Stimulated activated naive CD4-positive, alpha-beta T cell (primary cell): ENCODE results near the gene PTCH1.
A peak's percentile ranks its signal among the peaks of the same experiment; 100 is the strongest.

ENCODE experiments used
- DNase-seq, 6 experiments: peaks; one replicate each; lab custom pipeline; 2025; lab: John Stamatoyannopoulos, UW

PTCH1 gene

DNA sequence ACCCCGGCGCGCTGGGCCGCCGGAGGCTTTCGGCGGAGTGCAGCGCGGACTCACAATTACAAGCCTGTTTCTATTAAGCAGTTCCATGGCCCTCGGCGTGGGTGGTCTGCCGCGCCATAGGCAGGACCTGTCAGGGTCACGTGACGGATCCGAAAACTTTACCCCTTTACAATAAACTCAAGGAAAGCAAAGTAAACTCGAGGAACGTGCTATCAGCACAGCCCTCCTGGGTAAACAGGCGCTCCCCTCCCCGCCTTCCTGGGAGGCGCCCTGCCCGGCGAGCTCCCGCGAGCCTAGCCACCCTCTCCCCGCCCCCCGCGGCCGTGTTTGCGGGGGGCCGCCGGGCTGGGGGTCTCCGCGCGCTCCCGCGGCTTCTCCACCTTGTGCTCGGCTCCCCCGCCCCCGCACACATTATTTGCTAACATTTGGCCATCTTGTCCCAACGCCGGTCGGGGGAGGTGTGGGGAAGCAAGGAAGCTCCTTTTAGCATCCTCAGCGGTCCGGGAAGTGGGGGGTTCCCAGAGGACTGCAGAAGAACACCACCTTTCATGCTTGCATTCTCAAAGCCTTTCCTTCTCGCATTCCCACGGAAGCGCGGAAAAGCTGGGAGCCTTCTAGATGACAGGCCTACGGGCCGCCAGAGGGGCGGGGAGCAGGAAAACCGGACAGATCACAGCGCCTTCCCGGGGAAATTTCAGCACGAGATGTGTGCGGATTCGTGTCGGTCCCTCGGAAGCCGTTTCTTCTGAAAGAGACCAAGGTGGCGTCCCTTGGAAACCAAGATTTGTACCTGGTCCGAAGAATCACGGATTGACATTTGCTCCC lies at the start of gene PTCH1:
PTCH1 (minus strand) TSS at position 238 of the 825 bp plus-strand sequence.
- peak in 4 of 6 experiments; percentile 33 to 66 (median 52) for DNase-seq

DNA sequence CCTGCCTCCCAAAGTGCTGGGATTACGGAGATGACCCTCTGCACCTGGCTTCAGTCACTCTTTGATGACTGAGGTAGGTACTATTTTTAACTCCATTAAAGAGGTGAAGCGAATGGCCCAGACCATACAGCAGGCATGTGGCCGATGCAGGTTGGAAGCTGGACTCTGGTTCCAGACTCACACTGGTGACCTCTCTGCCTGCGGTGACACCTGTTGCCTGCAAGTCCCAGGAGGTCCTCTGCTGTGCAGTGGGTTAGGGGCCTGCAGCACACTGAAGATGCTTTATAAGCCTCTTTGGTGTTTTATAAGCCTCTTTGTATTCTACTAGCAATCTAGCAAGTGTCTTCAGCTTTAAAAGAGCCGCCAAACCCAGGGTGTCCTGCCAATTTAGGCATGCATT lies 49.2 kb upstream of the PTCH1 start:
- no peak for DNase-seq

DNA sequence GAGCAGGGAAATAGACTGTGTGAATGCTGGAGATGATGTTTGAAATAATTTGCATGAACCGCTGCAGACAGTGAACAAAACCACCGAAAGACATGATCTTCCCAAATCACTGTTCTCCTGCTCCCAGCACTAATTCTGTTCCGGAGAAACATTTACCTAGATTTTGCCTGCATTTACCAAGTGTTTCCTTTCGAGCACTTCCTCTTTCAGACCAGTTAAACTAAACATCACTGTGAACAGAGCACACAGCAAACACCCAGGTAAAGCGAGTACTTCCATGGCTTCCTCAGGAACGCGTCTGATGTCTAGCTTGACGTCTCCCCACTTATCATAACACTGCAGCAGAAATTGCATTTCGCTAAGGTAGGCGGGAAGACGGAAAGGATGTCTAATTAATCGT lies 45.1 kb upstream of the PTCH1 start:
- no peak for DNase-seq

DNA sequence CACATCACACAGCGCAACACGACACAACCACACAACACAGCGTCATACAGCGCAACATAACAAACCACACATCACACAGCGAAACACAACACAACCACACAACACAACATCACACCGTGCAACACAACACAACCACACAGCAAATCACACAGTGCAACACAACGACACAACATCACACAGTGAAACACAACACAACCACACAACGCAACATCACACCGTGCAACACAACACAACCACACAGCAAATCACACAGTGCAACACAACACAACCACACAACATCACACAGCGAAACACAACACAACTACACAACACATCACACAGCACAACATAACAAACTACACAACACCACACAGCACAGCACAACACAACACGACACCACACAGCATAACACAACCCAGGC lies 40.4 kb upstream of the PTCH1 start:
- DNase-seq: no peak

DNA sequence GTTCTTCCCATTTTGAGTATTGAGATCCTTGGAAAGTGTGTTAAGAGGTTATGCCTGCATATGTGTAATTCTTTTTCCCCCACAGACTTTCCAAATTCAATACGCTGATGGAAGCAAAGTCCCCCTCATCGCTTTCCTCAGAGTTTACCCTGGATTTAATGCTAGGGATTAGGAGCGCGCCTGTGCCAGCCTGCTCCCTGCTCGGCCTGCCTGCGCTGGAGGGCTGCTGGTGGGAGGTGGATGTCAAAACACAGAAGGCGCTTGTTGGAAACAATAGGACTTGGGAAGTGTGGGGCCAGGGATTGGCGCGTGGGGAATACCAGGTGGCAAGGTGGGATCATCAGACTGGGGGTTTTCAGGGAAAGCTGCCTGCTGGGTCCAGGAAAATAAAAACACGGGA lies 39.8 kb upstream of the PTCH1 start:
- DNase-seq: no peak

DNA sequence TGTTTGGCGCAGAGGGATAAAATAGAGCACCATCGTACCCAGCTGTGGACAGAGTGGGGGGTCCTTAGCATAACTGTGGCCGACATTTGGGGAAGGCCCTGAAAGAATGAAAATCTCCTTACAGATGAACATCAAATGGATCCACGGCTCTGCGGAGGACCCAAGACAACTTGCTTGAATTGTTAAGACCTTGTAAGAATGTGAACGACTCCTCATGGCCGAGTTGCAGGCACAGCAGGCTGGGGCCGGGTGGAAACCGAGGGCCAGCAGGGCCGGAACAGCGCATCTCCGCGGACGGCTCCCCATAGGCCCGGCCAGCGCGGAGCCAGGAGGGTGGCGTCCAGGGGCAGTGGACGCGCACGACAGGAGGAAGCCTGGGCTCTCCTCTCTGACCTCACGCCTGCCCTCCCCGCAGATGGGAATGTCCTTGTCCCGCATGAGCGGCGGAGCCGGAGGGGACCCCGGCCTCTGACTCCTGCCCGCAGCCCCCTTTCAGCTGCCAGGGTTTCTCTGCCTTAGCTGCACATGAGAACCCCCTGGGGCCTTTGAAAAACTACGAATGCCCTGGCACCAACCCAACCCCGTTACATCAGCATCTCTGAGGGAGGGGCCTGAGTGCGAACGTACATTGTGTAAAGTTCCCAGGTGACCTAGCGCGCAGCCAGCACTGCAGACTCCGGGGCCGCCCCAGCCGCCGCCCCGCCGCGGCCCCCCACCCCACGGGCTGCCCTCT lies 36.2 kb upstream of the PTCH1 start:
- peak; percentile 6 to 44 (median 19) for DNase-seq

DNA sequence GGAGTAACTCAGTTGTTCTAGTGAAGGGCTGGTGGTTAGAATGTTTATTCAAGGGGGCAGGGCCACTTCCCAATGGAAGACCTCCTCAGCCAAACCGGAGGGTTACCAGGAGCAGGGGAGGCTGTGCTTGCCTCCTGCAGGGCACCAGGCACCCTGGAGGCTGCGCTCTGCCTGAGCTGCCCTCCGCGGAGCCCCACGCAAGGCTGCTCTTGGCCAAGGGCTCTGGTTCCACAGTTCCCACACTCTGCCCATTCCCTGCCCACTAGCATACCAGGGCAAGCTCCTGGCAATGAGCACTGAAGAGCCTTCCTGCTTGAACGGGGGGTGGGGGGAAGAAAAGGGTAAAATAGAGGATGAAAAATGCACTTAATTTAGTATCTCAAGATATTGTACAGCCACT lies 35.5 kb upstream of the PTCH1 start:
- DNase-seq: no peak

DNA sequence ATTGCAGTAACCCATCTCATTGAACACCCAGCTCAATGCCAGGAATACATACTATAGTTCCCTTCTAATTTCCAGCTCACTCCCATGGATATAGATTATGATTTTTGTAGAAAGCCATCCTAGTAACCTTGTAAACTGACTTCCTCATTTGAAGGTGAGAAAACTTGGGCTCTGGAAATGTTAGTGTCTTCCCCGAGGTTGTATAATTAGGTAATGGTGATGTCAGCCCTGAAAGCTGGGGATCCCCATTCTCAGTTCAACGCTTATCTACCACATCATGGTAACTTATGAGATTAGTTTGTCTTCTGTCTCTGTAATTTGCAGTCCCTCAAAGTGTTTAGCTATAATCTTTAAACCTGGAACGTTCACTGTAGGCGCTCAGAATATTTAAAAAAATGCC lies 34.6 kb upstream of the PTCH1 start:
- DNase-seq: no peak

DNA sequence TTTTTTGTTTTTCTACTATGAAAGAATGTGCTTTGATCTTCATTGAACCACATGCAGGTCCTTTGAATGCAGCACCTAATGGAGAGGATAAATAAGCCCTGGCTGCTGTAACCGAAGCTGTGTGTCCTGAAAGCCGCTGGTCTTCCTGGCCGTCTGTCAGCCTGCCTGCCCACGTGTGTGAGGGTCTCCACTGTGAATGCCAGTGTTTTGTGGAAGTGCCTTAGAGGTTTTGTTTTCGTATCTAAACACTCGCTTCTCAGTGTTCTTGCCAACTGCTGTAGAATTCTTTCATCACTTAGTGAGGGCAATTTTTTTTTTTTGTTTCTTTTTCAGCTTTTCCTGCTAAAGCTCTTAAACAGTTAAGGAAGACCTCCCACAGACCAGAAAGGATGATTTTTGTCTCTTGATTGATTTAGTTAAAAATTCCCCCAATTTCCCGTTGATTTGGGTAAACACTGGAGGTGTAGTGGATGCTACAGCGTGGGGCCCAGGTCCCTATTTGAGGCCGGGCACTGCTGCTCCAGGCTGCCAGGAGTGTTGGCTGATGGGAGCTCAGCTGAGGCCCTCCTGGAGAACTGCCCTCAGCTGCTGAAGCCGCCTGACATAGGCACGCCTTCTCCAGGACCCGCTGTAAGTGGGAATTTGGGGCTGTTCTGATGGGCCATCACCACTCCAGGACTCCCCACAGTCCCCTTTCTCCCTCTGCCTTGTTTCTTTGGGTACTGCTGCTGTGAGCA lies 29.2 kb upstream of the PTCH1 start:
- DNase-seq: no peak

DNA sequence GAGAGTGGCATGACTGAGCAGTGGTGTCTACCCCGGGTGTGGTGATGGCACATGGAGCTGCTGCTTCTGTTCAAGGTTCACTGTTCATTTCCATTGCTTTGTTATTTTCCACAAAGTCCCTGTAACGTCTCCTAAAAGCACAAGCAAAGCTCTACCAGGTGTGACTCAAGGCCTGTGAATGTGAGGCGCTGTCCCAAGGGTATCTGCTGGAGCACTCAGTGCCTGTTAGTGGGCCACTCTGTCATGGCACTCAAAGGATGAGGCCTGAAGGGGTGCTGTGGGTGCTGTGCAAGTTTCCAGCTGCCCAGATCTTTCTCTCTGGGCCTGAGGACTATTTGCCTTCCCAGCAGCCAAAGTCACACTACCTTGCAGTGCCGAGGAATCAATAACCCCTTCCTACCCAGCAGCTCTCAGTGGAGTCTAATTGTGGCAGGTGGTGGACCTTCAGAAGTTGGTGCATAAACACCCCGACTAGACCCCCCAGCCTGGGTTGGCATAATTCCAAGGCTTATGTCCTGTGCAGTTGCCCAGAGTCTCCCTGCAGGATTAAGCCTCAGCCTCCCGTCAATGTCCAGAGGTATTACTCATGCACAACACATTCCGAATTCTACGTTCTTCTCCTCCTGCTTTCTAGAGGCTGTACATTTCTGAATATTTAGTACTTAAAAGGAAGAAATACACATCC lies 17.4 kb upstream of the PTCH1 start:
- DNase-seq: no peak

DNA sequence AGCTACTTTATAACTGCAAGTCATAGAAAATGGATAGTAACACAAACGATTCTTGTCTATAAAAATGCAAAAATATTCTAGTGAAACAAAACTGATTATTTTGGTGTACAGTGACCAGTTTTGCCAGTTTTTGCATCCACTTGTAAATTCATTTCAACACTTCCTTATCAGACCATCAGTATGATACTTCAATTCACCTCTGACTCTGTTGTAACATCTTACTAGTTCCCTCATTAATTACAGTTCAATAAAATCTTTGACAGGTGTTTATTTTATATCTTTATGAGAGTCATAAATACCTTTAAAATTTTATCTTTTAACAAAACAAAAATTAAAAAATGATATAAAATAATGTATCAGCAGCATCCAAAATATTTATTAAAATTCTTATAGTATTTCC lies 13.1 kb upstream of the PTCH1 start:
- DNase-seq: no peak

DNA sequence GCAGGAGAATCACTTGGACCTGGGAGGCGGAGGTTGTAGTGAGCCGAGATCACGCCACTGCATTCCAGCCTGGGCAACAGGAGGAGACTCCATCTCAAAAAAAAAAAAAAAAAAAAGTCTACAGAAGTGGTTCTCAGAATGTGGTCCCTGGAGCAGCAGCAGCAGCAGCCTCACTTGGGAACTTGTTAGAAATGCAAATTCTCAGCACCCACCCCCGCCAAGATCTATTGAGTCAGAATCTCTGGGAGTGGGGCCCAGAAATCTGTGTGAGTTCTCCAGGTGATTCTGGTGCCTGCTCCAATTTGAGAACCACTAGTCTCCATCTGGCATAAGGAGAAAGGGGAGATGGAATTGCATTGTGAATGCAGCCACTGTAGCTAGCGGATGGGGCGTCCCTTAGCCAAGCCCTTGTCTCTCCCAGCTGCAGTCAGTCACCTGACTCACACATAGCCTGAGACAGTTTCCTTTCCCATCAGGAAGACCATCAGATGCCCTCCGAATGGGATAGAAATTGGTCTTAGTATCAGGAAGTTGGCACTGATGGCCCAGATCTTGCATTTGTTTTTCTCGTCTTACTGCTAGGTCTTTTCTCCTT lies 12.2 kb upstream of the PTCH1 start:
- no peak for DNase-seq

DNA sequence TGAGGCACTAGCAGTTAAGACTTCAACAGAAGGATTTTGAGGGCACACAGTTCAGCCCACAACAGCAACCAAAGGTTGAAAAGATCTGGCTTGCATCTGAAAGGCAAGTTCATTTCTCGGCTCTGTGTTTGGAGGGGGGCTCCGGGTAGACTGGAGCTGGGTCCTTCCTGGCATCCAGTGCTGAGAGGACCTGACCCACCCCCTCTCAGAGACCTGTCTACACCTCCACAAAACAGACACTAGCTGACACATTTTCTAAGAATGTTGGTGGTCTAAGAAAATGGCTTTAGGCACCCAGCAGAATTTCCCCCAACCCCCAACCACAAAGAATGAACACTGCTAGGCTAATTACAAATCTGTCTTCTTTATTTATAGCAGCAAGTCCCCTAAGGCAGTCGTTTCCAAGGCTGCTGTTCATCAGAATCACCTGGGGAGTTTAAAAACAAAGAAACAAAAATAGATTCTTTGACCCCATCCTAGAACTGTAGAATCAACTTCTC lies 6.2 kb upstream of the PTCH1 start:
- no peak for DNase-seq

DNA sequence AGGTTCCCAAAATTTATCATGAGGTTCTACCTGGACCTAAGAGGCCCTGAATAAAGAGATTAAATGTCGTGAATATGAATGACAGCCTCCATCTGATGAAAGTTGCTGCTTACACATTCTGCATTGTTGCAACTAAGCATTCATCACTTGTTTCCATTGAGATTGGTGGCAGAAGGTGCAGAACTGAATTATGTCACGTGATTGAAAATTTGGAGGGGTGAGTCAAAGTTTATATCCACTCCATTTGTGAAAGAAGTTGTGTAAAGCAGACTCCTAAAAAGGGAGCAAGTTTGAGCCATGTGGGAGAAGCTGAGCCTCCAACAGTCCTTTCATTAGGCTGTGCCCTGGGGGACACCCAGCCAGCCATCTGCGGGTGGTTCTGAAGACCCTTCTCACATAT lies 4.9 kb upstream of the PTCH1 start:
- no peak for DNase-seq

DNA sequence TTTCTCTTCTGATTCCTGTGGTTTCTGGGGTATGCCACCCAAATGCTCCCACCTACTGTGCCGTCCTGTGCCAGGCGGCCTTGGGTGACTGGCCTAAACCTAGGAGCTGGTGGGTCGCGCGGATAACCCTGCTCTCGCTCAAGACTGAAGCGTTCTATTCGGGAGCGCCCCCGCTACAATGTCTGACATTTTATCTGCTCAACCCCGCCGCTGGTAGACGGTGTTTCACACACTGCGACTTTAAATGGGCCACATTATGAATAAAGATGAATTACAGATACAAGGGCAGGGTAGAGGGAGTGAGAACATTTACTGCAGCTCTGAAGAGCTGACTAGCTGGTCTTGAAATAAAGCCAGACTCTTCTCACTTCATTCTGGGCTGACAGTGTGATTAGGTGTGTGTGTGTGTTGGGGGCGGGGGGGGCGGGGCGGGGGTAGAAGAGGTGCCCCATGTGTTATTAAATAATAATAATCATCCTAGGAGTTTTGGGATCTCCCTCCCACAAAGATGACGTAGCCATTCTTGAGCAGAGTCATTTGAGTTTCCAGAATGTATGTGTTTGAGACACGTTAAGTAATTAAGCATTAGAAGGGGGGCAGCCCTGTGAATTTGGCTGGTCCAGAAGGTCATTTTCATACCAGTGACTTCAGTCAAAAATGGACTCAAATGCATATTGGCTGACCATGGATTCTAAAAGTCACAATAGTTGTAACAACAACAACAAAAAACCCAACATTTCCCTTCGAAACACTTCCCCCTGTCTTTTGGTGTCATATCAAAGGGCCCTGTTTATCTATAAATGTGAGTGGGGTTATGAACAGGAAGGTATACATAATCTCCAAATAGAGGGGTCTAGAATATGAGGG lies 1.0 kb upstream of the PTCH1 start:
- DNase-seq: no peak

DNA sequence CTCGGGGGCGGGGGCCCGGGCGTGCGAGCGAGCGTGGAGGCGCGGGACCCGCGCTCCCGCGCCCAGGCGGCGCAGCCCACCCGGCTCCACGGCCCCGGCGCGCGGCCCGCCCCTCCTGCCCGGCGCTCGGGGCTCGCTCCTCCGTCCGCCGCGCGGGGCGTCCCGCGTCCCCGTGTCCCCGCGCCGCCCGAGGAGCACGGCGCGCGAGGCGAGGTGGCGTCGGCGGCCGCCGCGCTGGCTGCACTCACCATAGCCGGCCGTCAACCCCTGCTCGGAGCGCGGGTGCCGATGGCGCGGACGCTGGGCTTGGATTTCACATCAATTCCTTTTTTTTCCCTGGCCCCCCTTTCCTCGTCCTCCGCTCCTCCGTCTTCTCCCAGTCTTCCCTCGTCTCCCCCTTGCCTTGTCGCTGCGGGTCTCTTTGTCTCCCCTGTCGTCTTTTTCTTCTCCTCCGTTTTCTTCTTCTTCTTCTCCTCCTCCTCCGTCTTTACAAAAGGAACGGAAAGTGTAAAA lies 494 bp downstream of the PTCH1 start:
- DNase-seq: peak in 2 of 6 experiments; percentile 13 to 32

DNA sequence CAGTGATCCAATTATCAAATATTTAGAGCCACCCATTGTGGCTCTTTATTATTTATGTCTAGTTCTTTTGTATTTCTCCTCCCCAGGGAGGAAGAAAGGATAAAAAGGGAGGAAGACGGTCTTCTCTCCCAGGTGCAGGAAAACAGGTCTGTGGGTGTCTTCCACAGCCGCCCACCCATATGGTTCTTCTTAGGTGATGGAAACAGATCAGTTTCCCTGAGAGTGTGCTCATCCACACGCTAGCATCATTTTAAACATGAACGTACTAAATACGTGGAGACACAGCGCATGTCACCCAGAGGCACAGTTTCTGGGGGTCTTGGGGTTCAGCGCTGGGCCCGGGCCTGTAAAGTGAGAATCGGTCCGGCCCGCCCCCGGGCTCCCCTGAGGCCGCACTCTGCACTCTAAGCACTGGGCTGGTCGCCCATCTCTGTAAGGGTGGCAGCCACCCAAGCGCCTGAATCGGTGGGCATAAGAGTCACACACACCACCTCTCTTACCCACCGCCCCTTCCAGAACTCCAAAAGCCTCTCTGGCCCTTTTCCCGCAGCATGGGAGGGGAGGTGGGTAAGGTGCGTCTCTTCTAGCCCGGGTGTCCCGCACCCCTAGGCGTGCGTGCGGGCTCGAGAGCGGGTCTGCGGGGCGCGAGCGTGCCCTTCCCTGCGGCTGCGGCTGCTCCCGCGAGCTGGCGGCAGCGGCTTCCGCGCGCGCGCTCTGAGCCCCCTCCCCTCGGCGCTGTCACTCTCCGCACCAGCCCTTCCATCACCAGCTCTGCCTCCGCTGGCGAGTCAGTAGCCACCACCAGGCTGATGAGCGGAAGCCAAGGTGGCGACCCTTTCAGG lies 1.3 kb downstream of the PTCH1 start:
- peak in 4 of 6 experiments; percentile 13 to 31 (median 26) for DNase-seq

DNA sequence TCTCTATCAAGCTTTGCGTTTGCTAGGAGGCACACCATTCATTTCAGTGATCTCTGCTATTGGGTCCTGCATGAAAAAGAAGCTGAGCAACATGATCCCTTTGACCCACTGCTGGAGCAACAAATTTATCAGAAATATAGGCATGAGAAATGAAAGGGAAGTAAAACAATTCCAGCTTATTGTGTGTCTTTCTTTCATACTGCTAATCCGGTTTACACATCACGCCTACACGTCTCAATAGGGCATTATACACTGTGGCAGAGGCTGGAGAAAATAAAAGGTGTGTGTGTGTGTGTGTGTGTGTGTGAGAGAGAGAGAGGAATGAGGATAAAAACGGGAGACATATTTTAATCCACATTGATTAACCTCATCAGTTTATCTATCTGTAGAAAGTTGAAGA lies 2.4 kb downstream of the PTCH1 start:
- no peak for DNase-seq

DNA sequence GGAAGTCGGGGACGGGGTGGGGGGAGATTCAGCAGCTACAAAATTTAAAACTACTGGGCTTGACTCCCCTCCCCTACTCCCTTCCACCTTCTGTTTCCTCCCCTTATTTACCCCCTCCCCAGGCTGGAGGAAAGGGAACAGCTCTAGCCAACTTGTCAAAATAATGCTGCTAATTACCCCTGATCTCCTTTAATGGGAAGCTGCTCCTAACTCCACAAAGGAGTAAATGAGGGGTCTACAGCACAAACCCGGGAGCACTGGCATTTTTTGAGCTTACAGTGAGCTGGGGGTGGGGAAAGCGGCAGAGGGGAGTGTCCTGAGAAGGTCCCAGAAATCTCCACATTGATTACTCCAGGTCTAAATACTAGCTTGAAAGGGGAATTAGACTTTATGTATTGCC lies 3.1 kb downstream of the PTCH1 start:
- no peak for DNase-seq
